ENCODE measurements around the gene PKDCC.
"Not testable (repeated sequence)": the region's sequence is repeated elsewhere in the genome, so short reads cannot be mapped to it uniquely, and the experiment has no call there.

The PKDCC gene

DNA sequence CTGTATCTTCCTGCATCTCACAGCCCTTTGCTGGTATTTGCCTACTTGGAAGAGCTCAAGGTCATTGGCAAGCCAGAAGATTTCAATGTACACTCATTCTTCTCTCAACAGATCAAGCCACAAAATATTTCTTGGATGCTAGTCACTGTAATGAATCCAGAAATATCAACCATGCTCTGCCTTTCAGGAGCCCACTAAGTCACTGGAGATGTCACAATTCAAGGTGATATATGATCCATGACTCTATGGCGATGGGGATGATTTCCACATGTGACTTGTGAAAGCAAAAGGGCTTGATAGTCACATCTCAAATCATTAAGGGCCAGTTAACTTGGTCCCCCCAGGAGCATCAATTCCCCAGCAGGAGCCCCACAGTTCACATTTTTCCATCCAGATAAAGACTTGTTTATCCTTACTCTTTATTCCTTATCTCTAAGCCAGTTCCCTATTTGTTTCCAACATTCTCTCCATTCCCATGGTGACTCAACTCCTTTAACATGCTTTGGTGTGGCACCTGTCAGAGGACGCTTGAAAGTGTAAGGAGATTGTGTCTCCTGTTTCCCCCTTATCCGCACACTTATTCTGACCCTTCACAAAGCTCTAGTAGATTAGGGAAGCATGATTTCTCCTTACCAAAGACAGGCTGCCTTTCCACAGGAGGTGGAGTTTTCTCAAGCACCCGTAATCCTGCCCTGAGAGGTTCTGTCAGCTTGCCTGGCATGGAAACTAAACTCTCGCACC lies 15.8 kb downstream of the PKDCC start:
- peak; percentile 71 to 72 for DNase-seq (ENCODE audit: low read depth in 2 of 2)

DNA sequence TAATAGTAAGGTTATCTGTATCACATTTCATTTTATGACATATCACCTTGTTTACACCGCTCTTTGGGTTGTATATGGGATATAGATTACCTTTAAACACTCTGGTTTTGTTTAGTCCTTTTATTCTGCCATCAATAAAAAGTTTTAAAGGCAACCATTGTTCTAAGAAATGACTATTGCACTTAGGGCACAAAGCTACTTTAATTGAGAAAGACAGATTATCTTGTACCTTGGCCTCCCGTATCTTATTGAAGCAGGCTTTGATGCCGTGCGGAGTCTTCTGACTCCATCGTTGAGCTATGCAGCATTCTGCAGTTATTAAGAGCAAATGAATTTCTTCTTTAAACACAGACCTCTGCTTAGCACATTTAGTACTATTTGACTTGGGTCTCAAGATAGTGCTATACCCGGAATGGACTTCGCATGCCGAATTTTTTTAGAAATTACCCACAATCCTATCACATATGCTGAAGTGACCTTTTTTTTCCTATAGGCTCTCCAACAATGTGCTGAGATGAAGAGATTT lies 16.7 kb downstream of the PKDCC start:
- DNase-seq (ENCODE audit: low read depth in 2 of 2), result peak; percentile 51

DNA sequence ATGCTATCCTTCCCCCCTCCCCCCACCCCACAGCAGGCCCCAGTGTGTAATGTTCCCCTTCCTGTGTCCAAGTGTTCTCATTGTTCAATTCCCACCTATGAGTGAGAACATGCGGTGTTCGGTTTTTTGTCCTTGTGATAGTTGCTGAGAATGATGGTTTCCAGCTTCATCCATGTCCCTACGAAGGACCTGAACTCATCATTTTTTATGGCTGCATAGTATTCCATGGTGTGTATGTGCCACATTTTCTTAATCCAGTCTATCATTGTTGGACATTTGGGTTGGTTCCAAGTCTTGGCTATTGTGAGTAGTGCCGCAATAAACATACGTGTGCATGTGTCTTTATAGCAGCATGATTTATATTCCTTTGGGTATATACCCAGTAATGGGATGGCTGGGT lies 17.9 kb downstream of the PKDCC start:
- DNase-seq (ENCODE audit: low read depth in 2 of 2), result not testable (repeated sequence)

DNA sequence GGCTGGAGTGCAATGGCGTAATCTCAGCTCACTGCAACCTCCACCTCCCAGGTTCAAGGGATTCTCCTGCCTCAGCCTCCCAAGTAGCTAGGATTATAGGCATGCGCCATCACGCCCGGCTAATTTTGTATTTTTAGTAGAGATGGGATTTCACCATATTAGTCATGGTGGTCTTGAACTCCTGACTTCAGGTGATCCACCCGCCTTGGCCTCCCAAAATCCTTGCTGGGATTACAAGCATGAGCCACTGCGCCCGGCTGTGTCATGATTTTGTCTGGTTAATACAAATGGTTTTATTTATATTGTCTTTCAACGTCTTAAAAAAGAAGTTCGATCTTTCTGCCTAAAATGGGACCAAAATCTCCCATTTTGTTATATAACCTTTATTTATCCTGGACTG lies 19.2 kb downstream of the PKDCC start:
- not testable (repeated sequence) for DNase-seq (ENCODE audit: low read depth in 2 of 2)

DNA sequence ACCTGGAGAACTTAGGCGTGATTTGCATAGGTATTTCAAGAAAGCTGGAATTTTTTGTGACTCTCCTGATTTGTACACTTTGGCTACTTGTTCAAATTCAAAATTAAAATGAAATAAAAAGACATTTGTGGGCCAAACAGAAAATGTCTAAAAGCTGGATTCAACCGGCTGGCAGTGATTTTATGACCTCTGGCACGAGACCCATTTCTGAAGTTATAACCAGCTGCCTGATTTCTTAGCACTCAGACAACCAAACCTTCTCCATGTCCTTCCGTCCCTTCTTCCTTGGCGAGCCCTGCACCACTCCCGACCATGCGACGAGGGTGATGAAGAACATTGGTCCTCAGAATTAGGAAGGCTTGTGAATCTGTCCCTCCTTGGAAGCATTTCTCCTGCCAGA lies 19.7 kb downstream of the PKDCC start:
- DNase-seq (ENCODE audit: low read depth in 2 of 2), result no peak

DNA sequence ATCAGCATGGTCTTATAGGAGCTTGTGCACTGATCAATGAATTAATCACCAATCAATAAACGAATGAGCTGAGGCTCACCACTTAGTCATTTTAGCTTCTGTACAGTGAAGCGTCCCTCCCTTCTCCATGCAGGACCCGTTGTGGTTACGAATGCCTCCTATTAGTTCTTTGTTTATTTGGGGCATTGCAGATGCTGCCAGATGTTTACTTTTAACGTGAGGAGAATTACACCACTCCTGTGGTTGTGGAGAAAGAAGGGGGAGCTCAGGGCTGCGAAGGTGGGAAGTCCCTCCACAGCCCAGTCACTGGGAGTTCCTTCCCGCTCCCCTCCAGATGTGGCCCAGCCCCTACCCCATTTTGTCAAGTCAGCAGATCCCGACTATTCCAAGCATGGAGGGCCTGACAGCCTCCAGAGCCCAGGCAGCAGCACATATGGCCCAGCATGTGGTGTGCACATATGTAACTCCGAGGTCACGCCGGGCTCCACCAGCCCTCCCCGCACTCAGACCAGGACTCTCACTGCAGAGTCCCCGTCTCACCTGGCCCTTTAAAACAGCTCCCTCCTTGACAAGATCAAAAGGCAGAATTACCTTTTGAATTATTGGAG lies 20.9 kb downstream of the PKDCC start:
- DNase-seq (ENCODE audit: low read depth in 2 of 2), result no peak

DNA sequence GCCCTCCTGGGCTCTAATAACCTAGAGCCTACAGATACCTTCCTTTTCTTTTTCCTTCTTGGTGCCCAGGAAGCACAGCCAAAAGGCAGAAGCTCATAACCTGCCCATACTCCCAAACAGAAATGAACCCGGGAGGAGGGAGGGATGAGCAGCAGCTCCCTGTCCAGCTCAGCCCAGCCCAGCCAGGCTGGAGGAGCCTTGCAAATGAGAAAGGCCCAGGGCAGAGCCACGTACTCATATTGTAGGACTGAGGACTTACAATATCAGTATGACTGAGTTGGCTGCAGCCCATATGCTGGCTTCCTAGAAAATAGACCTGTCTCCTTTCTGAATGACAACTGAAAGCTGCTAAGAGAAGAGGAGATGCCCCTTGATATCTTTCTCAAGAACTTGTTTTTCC lies 21.7 kb downstream of the PKDCC start:
- no peak for DNase-seq (ENCODE audit: low read depth in 2 of 2)

DNA sequence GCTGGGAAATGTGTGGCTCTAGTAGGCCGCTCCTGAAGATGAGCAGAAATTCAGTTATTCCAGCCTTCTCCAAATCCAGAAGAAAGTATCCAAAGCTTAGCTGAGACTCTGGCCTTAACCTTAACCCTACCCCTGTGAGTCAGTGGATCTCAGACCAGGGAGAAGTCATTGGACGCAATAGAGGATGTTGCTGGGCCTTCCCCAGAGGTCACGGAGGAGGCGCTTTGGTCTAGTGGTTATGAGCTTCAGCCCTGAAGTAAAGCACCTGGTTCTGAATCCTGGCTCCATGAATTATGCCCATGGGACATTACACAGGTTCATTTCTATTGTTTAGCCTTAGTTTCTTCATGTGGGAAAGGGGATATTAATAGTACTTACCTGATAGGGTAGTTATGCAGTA lies 24.0 kb downstream of the PKDCC start:
- no peak for DNase-seq (ENCODE audit: low read depth in 2 of 2)

DNA sequence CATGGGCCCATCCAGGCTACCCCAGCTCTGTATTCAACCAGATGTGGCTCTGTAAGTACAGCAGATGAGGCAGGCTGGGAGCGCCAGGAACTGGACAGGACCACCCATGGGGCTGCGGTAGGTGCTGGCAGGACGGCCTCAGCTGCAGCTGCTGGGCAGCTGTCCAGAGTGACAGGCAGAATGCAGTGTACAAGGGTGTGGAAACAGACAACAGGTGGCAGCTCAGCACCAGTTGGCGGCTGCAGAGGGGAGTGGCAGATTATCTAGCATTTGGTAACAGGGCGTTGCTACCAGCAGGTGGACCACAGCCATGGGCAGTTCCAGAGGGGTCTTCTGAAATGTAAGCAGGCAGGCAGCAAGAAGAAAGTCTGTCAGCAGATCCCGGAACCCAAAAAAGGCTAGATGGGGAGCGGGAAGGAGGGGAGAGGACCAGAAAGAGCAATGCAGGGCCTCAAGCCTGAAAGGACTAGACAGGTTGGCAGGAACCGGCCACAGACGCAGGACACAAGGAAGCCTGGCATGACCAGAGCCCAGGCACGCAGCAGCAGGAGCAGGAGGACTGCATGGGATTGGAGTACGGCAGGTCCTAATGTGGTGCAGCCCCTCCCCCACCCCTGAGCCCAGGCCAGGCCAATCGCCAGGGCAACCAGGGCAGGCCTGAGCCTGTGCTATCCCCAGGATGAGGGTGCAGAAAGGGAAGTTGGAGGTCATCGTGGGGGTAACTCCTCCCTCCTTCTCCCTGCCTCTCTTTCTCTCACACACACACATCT lies 24.7 kb downstream of the PKDCC start:
- DNase-seq (ENCODE audit: low read depth in 2 of 2), result no peak

DNA sequence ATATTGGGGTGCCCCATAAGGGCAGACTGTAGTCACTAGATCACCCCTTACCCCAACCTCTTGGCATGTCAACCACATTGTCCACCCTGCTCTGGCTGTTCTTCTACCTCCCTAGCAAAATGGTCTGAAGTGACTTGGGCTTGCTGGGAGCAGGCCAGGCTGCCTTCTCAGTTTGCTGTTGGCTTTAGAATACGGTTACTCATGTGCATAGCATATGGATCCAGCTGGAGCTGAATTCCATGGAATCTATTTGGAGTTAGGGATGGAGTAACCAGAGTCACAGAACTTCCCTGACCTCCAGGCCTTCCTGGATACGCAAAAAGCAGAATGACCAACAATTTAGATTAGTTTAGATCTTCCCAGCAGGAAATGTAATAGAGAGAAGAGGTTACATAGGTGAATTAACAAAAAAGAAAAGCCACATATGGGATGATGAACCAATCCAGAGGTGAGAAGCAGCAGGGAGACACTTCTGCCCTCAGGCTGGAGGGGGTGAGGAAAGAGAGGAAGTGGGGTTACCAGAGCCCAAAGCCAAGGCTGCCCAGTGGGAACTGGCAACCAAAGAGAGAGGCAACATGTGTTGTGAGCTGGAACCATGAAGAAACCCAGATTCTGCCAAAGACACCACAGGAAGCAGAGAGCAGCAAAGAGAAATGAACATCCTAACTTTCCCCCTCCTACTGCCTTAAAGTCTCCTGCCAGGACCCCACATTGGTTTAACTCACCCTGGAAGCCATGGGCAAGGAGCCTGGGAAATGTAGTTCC lies 26.1 kb downstream of the PKDCC start:
- DNase-seq (ENCODE audit: low read depth in 2 of 2), result no peak

DNA sequence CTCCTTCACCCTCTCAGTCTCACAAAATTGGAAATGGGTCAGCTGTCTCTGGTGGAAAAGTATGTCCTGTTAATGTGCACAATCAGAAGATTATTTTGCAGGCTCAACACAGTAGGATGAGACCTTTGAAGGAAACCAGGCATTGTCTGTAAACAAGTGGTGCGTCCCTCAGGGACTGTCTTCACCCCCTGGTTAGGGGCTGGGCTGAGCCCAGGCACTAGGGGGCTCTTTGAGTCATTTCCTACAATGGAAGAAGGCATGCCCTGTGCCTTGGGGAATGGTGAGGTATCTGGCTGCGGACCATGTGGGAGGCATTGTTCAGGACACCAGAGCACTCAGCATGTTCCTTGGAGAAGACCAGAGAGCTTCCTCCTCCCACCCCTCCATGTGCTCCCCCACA lies 26.8 kb downstream of the PKDCC start:
- DNase-seq (ENCODE audit: low read depth in 2 of 2), result no peak

DNA sequence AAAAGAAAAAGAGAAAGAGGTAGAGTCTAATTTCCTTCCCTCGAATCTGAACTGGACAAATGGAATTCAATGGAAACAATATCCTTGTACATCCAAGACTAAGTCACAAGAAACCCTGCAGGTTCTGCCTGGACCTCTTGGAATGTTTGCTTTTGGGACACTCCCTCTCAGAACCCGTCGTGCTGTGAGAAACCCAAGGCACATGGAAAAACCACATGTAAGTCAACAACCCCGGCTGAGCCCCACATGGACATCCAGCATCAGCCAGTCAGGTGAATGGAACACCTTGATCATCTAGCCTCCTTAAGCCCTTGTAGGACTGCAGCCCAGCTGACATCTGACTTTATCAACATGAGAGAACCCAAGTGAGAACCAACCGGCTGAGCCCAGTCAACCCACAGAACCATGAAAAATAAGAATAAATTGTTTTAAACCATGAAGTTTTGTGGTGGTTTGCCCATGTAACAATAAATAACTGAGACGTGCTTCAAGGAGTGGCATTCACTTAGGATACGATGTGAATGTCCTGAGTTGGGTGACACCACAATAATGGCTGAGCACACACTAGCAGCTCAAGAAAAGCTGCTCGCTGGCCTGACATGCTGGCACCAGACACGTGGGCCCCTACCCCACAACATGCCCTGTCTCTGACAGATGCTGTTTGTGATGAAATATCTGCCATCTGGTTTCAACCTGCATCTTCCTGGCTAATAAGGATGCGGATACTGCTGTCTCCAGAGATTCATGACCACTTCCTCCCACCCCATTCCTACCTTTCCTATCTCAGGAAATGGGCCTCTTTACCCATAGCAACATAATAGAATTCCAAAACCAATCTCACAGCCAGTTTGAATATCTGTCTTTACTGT lies 28.8 kb downstream of the PKDCC start:
- DNase-seq (ENCODE audit: low read depth in 2 of 2), result no peak

DNA sequence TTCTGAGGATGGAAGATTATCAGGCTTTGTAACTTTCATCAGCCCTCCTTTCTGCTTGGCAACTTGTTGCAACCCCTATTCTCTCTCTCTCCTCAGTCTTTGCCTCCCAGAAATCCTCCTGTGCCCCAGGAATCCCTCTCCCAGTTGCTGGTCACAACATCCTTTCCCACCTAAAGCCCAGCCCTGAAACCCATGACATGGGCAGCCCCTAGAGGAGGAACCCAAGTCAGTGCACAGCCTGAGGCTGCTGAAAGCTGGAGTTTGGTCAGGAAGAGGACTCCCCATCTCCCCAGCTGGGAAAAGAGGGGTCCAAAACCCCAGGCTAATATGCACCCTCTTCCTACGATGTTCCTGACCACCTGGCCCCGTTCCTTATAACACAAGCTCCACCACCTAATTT lies 29.5 kb downstream of the PKDCC start:
- DNase-seq (ENCODE audit: low read depth in 2 of 2), result no peak

DNA sequence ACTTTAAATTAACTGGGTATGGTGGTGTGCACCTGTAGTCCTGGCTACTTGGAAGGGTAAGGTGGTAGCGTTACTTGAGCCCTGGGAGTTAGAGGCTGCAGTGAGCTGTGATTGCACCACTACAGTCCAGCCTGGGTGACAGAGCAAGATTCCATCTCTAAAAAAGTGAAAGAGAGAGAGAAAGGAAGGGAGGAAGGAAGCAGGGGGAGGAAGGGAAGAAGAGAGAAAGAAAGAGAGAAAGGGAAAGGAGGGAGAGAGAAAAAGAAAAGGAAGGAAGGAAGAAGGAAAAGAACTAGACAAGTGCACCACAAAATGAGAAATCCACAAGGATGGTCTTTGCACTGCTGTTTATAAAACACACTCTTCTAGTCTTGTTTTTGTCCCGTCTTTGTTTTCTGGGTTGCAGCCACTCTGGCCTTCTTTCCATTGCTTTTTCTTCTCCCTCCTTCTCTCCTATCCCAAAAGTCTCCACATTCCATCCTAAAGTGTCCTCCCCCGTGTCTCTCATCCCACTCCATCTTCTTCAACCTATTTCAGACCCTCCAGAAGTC lies 32.0 kb downstream of the PKDCC start:
- DNase-seq (ENCODE audit: low read depth in 2 of 2), result no peak

DNA sequence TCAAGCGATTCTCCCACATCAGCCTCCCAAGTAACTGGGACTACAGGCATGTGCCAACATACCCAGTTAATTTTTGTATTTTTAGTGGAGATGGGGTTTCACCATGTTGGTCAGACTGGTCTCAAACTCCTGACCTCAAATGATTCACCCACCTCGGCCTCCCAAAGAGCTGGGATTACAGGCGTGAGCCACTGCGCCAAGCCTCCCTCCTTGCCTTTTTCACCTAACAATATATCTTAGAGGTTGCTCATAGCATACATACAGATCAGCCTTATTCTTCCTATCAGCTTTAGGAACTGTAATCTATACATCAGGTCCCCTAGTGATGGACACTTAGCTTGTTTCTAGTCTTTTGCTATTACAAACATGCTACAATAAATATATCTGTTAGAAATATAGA lies 33.3 kb downstream of the PKDCC start:
- DNase-seq (ENCODE audit: low read depth in 2 of 2), result not testable (repeated sequence)

DNA sequence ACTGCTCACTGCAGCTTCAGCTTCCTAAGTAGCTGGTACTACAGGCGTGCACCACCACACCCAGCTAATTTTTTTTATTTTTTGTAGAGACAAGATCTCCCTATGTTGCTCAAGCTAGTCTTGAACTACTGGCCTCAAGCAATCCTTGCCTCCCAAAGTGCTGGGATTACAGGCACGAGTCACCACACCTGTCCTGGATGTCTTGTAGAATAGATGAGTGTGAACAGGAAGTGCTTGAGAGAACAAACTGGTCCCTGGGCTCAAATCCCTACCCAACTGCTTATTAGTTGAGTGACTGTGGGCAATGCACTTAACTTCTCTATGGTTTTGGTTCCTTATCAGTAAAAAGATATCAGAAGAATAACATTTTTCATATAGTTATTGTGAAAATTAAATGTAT lies 34.2 kb downstream of the PKDCC start:
- no peak for DNase-seq (ENCODE audit: low read depth in 2 of 2)

DNA sequence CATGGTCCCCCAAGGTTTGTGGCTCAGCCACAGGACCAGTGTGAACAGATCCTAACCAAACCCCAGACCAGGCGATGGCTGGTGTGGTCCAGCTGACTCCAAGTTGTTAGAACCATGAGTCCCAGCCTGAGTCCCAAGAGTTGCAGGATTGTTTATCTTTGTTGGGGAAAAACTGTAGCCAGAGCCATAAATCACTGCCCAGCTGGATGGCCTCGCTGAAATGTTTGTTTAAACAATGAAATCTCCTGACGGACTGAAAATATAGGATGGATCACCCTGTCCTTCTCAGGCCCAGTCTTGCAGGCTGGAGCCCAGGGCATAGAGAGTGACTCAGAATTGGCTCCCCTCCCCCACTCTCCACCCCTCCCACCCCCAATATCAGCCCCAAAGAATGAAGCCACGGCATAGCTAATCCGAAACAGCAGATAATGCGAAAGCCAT lies 36.4 kb downstream of the PKDCC start:
- DNase-seq (ENCODE audit: low read depth in 2 of 2), result peak; percentile 73 to 81

DNA sequence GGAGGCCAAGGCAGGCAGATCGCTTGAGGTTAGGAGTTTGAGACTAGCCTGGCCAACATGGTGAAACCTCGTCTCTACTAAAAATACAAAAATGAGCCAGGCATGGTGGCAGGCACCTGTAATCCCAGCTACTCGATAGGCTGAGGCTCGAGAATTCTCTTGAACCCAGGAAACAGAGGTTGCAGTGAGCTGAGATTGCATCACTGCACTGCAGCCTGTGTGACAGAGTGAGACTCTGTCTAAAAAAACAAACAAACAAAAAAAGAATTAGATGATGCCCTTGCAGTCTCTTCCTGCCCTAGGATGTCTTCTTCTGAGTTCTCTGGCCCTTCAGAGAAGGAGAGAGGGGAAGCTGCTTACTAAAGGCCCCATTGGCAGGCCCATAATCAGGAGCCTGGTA lies 37.2 kb downstream of the PKDCC start:
- DNase-seq (ENCODE audit: low read depth in 2 of 2), result not testable (repeated sequence)

DNA sequence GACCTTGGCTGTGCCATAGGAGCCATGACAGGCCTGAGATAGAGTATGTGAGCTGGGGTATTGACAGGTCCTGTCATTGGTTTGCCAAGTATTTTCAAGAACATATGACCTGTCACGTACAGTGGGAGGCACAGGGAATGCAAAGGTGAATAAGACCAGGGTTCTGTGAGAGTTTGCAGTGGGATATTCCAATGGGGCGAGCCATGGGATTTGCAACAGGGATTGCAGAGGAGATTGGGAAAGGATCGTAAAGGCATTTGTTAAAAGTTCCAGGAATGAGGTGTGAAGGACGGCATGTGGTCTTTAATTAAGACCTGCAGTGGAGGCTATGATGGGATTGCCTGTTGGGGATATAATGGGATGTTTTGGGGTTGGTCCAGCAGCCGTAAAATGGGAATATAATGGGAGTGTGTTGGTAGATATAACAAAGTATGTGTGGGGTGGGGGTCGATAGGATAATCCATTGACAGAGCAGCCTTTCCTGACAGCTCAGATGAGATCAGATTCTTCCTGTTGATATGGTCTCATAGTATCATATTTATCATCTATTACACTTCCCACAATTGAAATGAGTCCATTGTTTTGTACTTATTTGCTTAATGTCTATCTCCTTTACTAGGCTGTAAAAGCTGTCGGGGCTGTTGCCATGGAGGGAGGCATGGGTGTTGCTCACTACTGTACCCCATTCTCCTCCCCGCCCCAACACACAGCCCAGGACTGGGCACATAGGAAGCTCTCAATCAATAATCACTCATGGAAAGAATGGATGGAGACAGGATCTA lies 38.1 kb downstream of the PKDCC start:
- no peak for DNase-seq (ENCODE audit: low read depth in 2 of 2)

DNA sequence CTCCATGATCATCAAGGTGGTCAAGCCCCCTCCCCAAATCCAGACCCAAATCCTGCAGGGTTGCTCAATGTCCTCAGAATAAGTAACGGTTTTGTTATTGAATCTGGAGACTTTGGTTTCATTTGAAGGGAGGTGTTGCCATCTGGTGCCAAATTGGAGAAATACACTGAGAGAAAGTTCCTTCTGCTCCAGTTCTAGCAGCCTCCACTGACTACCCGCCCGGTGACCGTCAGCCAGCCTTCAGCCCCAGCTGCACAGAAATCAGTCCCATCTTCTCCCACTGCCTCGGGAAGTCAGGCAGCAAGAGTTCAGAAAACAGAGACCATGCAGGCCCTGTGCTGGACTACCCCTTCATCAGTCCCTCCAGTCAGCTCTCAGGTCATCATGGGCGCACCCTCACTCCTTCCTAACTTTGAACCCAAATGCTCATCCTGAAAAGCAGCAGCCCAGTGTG lies 38.7 kb downstream of the PKDCC start:
- peak; percentile 49 to 56 for DNase-seq (ENCODE audit: low read depth in 2 of 2)
